Mesendoderm (in vitro differentiated cells): ENCODE measurements around the gene FOLR1.
"Not testable (repeated sequence)": the region's sequence is repeated elsewhere in the genome, so short reads cannot be mapped to it uniquely, and the experiment has no call there.

Experiments
- DNase-seq: peaks from one replicate; pipeline ENCODE4 v3.0.0; 2013
- H2AK5ac ChIP-seq: 2 replicates; pipeline ENCODE4 v1.6.1; 2013; ENCODE audit warnings: low read length, inconsistent platforms
- H2BK120ac ChIP-seq: 2 replicates; pipeline ENCODE4 v1.6.1; 2013; ENCODE audit warnings: low read depth, mild to moderate bottlenecking, low read length, moderate library complexity, mixed read lengths
- H2BK15ac ChIP-seq: replicated peaks from 2 replicates; pipeline ENCODE4 v1.6.1; 2013; ENCODE audit warnings: low read depth, mild to moderate bottlenecking, moderate library complexity
- H2BK5ac ChIP-seq: 2 replicates; pipeline ENCODE4 v1.6.1; 2013; ENCODE audit warnings: low read length, inconsistent platforms
- H3K18ac ChIP-seq: 2 replicates; pipeline ENCODE4 v1.6.1; 2013; ENCODE audit warnings: mild to moderate bottlenecking, low read length, mixed read lengths
- H3K23ac ChIP-seq: one replicate; pipeline ENCODE4 v1.6.1; 2013; ENCODE audit warnings: low read length
- H3K27ac ChIP-seq: 2 replicates; pipeline ENCODE4 v1.5.1; 2013; ENCODE audit warnings: low read depth, mild to moderate bottlenecking, inconsistent platforms, low read length, moderate library complexity
- H3K27me3 ChIP-seq: 2 replicates; pipeline ENCODE4 v1.6.1; 2013; ENCODE audit warnings: low read length, control low read depth, mild to moderate bottlenecking, inconsistent platforms; ENCODE audit not compliant: insufficient read depth, poor library complexity
- H3K36me3 ChIP-seq: 2 replicates; pipeline ENCODE4 v1.6.1; 2013; ENCODE audit warnings: low read length, inconsistent platforms; ENCODE audit not compliant: control insufficient read depth, insufficient read depth
- H3K4ac ChIP-seq: one replicate; pipeline ENCODE4 v1.6.1; 2013; ENCODE audit warnings: low read depth, mild to moderate bottlenecking, low read length, moderate library complexity
- H3K4me1 ChIP-seq: 2 replicates; pipeline ENCODE4 v1.6.1; 2013; ENCODE audit warnings: low read depth, low read length, inconsistent platforms; ENCODE audit not compliant: control insufficient read depth
- H3K4me2 ChIP-seq: 2 replicates; pipeline ENCODE4 v1.6.1; 2013; ENCODE audit warnings: low read length
- H3K4me3 ChIP-seq: 2 replicates; pipeline ENCODE4 v1.5.1; 2013; ENCODE audit warnings: mild to moderate bottlenecking, low read length
- H3K56ac ChIP-seq: one replicate; pipeline ENCODE4 v1.6.1; 2013; ENCODE audit warnings: low read length
- H3K79me1 ChIP-seq: 2 replicates; pipeline ENCODE4 v1.6.1; 2013; ENCODE audit warnings: low read length, inconsistent platforms
- H3K79me2 ChIP-seq: 2 replicates; pipeline ENCODE4 v1.6.1; 2013; ENCODE audit warnings: mild to moderate bottlenecking, low read length; ENCODE audit not compliant: control insufficient read depth, insufficient read depth
- H3K9ac ChIP-seq: 2 replicates; pipeline ENCODE4 v1.6.1; 2013; ENCODE audit warnings: low read length, inconsistent platforms
- H4K5ac ChIP-seq: one replicate; pipeline ENCODE4 v1.6.1; 2013; ENCODE audit warnings: low read length
- H4K8ac ChIP-seq: one replicate; pipeline ENCODE4 v1.6.1; 2013; ENCODE audit warnings: low read depth, mild to moderate bottlenecking, control low read depth, low read length, moderate library complexity
- WGBS: extraction: QIAGEN DNeasy Blood & Tissue Kit; methylation state at CpG from one replicate; pipeline ENCODE4 v1.1.7; 2013; ENCODE audit warnings: low lambda C conversion rate, missing lambda C conversion rate; ENCODE audit not compliant: insufficient coverage; ENCODE audit errors: extremely low coverage; 5-methylcytosine and 5-hydroxymethylcytosine counted together

The FOLR1 gene

DNA sequence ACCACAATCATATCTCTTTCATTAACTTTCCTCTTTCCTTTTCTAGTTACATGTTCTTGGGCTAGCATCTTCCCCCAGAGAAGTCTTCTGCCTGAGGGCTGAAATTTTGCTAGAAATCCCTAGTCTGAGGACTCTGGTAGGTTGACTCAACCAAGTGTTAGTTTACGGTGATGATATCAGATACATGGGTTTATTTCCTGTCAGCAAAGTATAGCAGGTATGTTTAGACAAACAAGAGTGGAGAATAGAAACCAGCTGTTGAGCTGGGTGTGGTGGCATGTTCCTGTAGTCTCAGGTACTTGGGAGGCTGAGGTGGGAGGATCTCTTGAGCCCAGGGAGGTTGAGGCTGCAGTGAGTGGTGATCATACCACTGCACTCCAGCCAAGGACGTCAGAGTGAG is 11.2 kb downstream of the FOLR1 start:
- H2AK5ac ChIP-seq = no peak overlapping the region
- H3K56ac ChIP-seq = no peak overlapping the region
- no peak overlapping the region for H3K4me2 ChIP-seq
- no peak for DNase-seq
- no peak overlapping the region for H2BK5ac ChIP-seq
- no peaks in the 10 kb centered on the region for H3K79me1 ChIP-seq
- H3K9ac ChIP-seq = no peak overlapping the region
- H3K18ac ChIP-seq = no peak overlapping the region
- H2BK120ac ChIP-seq = no peak overlapping the region
- H3K4ac ChIP-seq = no peak overlapping the region
- no peaks in the 10 kb centered on the region for H3K79me2 ChIP-seq
- WGBS = no CpG with 5 or more reads among the region's 2 CpGs
- no peak overlapping the region for H3K27ac ChIP-seq
- H3K36me3 ChIP-seq = no peaks in the 10 kb centered on the region
- H4K8ac ChIP-seq = no peak overlapping the region
- no peak overlapping the region for H3K23ac ChIP-seq
- H3K4me1 ChIP-seq = no peaks in the 10 kb centered on the region
- no peak overlapping the region for H2BK15ac ChIP-seq
- H4K5ac ChIP-seq = no peak overlapping the region
- no peaks in the 10 kb centered on the region for H3K27me3 ChIP-seq
- no peak overlapping the region for H3K4me3 ChIP-seq

DNA sequence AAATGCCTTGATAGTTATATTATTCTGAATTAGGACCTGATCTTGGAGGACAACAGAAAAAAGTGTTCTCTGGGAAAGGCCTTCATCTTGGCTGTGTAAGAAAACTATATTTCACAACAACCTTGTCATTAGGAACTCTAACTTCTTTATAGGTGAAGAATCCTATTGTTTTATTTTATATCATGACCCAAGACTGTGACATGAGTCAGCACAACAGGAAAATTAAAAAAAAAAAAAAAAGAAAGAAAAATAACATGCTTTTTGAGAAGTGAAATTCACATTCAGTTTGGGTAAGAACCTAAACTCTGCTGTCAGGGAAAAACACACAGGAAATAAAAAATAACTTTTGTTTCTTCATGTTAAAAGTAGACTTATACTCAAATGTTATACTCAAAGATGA is 12.9 kb downstream of the FOLR1 start:
- H3K79me1 ChIP-seq = no peaks in the 10 kb centered on the region
- no peak overlapping the region for H3K9ac ChIP-seq
- no peaks in the 10 kb centered on the region for H3K4me1 ChIP-seq
- no peak overlapping the region for H3K4me2 ChIP-seq
- no peak overlapping the region for H3K23ac ChIP-seq
- no peak for DNase-seq
- H4K5ac ChIP-seq = no peak overlapping the region
- H3K56ac ChIP-seq = no peak overlapping the region
- H2BK15ac ChIP-seq = no peak overlapping the region
- no peak overlapping the region for H3K18ac ChIP-seq
- no peak overlapping the region for H2BK5ac ChIP-seq
- H2BK120ac ChIP-seq = no peak overlapping the region
- no peak overlapping the region for H3K4ac ChIP-seq
- no peaks in the 10 kb centered on the region for H3K79me2 ChIP-seq
- H3K27ac ChIP-seq = no peak overlapping the region
- no peaks in the 10 kb centered on the region for H3K27me3 ChIP-seq
- no peak overlapping the region for H3K4me3 ChIP-seq
- no peak overlapping the region for H4K8ac ChIP-seq
- no peaks in the 10 kb centered on the region for H3K36me3 ChIP-seq
- no peak overlapping the region for H2AK5ac ChIP-seq

GRCh38 chr11:72206794-72207193 is 14.9 kb downstream of the FOLR1 start:
- not testable (repeated sequence) for H3K23ac ChIP-seq, H3K4ac ChIP-seq, H3K79me1 ChIP-seq, H3K36me3 ChIP-seq, H3K4me2 ChIP-seq, H3K79me2 ChIP-seq, H4K8ac ChIP-seq, H3K18ac ChIP-seq, H2BK5ac ChIP-seq, H2BK15ac ChIP-seq, H3K27me3 ChIP-seq, H3K4me1 ChIP-seq, H3K4me3 ChIP-seq, H4K5ac ChIP-seq, H2BK120ac ChIP-seq, H2AK5ac ChIP-seq, H3K56ac ChIP-seq, H3K27ac ChIP-seq, H3K9ac ChIP-seq, DNase-seq
- no CpG with 5 or more reads among the region's 2 CpGs for WGBS

GRCh38 chr11:72208281-72208680 is 16.3 kb downstream of the FOLR1 start:
- Histone ChIP-seq H3K79me2 (no peaks in the 10 kb centered on the region), H3K4me3 (no peak overlapping the region), H2AK5ac (no peak overlapping the region), H3K4me1 (no peaks in the 10 kb centered on the region), H2BK120ac (no peak overlapping the region), H3K4ac (no peak overlapping the region), H3K36me3 (no peaks in the 10 kb centered on the region), H3K9ac (no peak overlapping the region), H4K8ac (no peak overlapping the region), H4K5ac (no peak overlapping the region), H3K4me2 (no peak overlapping the region), H2BK5ac (no peak overlapping the region), H3K27ac (no peak overlapping the region), H3K23ac (no peak overlapping the region), H3K79me1 (no peaks in the 10 kb centered on the region), H3K27me3 (no peaks in the 10 kb centered on the region), H3K56ac (no peak overlapping the region), H2BK15ac (no peak overlapping the region), H3K18ac (no peak overlapping the region)
- no peak for DNase-seq
- WGBS = no CpG with 5 or more reads among the region's 3 CpGs

- Histone ChIP-seq H4K5ac (no peak overlapping the region), H3K9ac (no peak overlapping the region), H3K27me3 (no peaks in the 10 kb centered on the region), H3K56ac (no peak overlapping the region), H3K4me2 (no peak overlapping the region), H3K18ac (no peak overlapping the region), H3K36me3 (no peaks in the 10 kb centered on the region), H2BK5ac (no peak overlapping the region), H2BK15ac (no peak overlapping the region), H3K4ac (no peak overlapping the region), H3K23ac (no peak overlapping the region), H2BK120ac (no peak overlapping the region), H4K8ac (no peak overlapping the region), H3K79me1 (no peaks in the 10 kb centered on the region), H3K4me1 (no peaks in the 10 kb centered on the region), H2AK5ac (no peak overlapping the region), H3K79me2 (no peaks in the 10 kb centered on the region), H3K27ac (no peak overlapping the region), H3K4me3 (no peak overlapping the region)
- DNase-seq = peak; percentile 31
- no CpG with 5 or more reads among the region's 4 CpGs for WGBS
These were observed 17.2 kb downstream of the FOLR1 start for GRCh38 chr11:72209101-72209500.

- no peak for DNase-seq
These were observed 24.7 kb downstream of the FOLR1 start, which contains the start of gene FOLR2 for GRCh38 chr11:72216638-72217037. FOLR2 (plus strand) TSS chr11:72216794; CDS start chr11:72218585, 1,791 bp downstream.

More at GRCh38 chr11:72216638-72217037, 24.7 kb downstream of the FOLR1 start, which contains the start of gene FOLR2:
- no peak within 1 kb of the TSS for H3K9ac ChIP-seq
- no peak within 1 kb of the TSS for H2BK120ac ChIP-seq
- H4K5ac ChIP-seq = no peak within 1 kb of the TSS
- no peak within 1 kb of the TSS for H3K56ac ChIP-seq
- no peak within 1 kb of the TSS for H3K18ac ChIP-seq
- H3K27ac ChIP-seq = no peak within 1 kb of the TSS
- no peak within 1 kb of the TSS for H4K8ac ChIP-seq
- no peak within 1 kb of the TSS for H3K4me2 ChIP-seq
- H3K4me1 ChIP-seq = peaks cover 1% of the 10 kb centered on the region
- H3K27me3 ChIP-seq = no peaks in the 10 kb centered on the region
- H3K4ac ChIP-seq = no peak within 1 kb of the TSS
- H2AK5ac ChIP-seq = no peak within 1 kb of the TSS
- H3K79me2 ChIP-seq = no peaks in the 10 kb centered on the region
- H3K79me1 ChIP-seq = no peaks in the 10 kb centered on the region
- H2BK15ac ChIP-seq = no peak within 1 kb of the TSS
- H3K36me3 ChIP-seq = no peaks in the 10 kb centered on the region
- H3K23ac ChIP-seq = no peak within 1 kb of the TSS
- H2BK5ac ChIP-seq = no peak within 1 kb of the TSS
- no CpG with 5 or more reads among the region's 6 CpGs for WGBS
- H3K4me3 ChIP-seq = no peak within 1 kb of the TSS
